Keratinocyte (primary cell): ENCODE results near the gene ARHGAP9.

Source experiments
- CTCF ChIP-seq, 3 experiments: IDR thresholded peaks in 1 of 3; conservative IDR thresholded peaks in 1 of 3; optimal IDR thresholded peaks in 1 of 3; 2 replicates in 2 of 3; 3 replicates in 1 of 3; pipeline versions ENCODE3 to v1.5.1; 2011; ENCODE audit warnings: low read length in 3 of 3, mild to moderate bottlenecking in 3 of 3, moderate library complexity in 2 of 3, control low read depth in 1 of 3, inconsistent platforms in 1 of 3; ENCODE audit not compliant: insufficient read depth in 2 of 3; ENCODE audit errors: extremely low read depth in 1 of 3
- EZH2 ChIP-seq: IDR thresholded peaks from one replicate; pipeline ENCODE4 v1.6.1; 2012; ENCODE audit warnings: inconsistent platforms, mild to moderate bottlenecking, low read length, moderate library complexity

- TF ChIP-seq CTCF (optimal IDR thresholded peaks at IDR 0.05 in 1 of 3, IDR thresholded peaks at IDR 0.05 in 1 of 3, conservative IDR thresholded peaks at IDR 0.05 in 1 of 3; ENCODE audit: extremely low read depth in 1 of 3, insufficient read depth in 2 of 3, low read length in 3 of 3) (no peak), EZH2 (no peak)
Measured at GRCh38 chr12:57528831-57529555, 49.3 kb upstream of the ARHGAP9 start.
